HG03520 (cell line): Measurements from ENCODE around the gene DPEP2.

Experiments used
- ATAC-seq: cut with Tn5 transposase; IDR thresholded peaks from one replicate; pipeline ENCODE4 v1.9.1; 2021; ENCODE audit warnings: mild to moderate bottlenecking, moderate library complexity; ENCODE audit not compliant: unreplicated experiment

Gene DPEP2

DNA sequence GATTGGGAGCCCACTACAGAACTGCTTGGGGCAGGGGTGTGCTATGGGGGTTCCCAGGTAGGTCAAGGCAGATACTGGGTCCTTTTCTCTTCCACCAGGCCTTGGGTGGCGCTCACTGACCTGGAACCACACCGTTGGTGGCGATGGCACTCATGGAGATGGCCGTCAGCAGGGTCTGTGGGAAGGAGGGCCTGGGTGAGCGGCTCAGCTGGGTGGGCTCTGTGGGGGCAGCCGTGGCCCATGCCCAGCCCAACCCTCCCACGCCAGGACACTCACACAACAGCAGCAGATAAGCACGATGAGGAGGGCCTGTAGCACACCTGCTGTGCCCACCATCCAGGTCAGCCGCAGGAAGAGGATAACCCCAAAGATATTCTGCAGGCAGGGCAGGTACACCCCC is 41.7 kb downstream of the DPEP2 start:
- ATAC-seq, result no peak

DNA sequence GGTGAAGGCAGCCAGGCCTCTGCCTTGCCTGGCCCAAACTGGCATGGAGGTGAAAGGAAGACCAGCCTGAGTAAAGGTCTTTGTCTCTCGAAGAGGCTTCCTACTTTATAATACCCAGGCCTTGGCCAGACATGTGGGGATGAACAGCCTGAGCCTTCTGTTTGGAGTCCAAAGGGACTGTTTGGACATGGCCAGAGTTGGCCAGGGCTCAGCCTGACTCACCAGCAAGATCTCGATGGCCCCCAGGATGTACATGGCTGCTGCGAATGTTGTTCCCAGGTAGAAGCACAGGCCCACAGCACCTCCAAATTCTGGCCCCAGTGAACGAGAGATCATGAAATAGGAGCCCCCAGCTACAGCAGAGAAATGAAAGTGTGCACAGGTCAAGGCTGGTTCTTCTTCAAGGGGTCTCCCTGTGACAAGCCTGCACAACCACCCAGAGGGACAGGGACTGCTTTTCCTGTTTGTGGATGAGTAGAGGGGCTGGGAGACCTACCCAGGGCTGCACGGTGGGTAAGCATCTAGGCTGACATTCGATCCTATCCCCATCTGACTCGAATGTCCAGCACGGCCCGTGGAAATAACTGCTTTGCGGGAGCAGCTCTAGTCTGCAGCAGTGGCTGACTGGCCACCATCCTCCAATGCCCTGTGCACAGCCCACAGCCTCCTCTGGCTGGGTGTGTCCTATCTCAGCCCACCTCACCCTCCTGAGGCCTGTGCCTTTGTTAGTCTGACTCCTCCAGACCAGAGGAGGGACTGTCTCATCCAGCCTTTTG is 44.7 kb downstream of the DPEP2 start:
- no peak for ATAC-seq

DNA sequence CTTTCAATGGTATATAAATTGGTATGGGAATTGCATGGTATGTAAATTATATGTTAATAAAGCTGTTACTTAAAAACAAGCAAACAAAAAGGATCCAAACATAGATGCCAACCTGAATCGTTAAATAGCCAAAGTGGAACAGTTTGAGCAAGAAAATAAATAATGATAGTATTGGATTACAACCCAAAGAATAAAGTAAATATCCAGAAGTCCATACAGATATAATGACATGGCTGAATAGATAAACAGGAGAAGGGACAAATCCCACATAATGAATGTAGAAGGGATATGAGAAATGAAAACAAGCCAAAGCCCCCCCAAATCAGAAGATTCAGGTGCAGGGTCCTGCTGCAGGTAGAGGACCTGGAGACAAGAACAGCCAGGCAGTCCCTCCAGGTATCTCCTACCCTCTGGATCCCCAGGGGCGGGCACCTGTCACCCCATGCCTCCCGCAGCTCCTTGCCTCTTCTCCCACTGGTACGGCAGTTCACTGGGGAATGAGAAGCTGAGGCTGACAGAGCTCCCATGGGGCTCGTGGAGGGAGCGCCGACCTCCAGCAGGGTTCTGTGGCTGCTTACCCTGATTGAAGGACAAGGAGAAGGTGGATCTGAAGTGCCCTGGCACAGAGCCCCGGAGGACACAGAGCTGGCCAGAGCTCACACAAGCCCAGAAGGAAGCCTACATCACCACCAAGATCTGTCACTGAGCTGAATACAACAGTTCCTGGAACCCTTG is 45.5 kb downstream of the DPEP2 start:
- ATAC-seq, result no peak

GRCh38 chr16:67951485-67951884 is 47.8 kb downstream of the DPEP2 start:
- ATAC-seq, result no peak

GRCh38 chr16:67950335-67950843 is 48.9 kb downstream of the DPEP2 start:
- no peak for ATAC-seq

DNA sequence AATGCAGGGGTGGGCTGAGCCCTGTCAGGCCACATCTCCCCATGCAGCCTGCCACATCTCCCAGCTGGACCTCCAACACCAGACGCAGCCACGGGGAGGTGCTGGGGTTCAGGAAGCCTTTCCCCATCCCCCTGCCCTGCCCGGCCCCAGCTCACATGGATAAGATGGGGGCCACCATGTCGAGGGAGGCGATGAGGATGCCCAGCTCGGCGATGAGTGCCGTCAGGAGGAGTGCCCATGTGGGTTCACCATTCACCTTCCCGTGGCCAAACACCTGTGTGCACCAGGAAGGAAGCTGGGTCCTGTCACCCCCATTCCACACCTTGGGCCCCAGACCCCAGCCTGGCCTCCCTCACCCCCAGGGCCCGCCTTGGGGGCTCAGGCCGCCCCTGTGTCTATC is 49.6 kb downstream of the DPEP2 start:
- no peak for ATAC-seq

- ATAC-seq, result no peak
Observed at GRCh38 chr16:67948015-67948414, 51.3 kb downstream of the DPEP2 start.

DNA sequence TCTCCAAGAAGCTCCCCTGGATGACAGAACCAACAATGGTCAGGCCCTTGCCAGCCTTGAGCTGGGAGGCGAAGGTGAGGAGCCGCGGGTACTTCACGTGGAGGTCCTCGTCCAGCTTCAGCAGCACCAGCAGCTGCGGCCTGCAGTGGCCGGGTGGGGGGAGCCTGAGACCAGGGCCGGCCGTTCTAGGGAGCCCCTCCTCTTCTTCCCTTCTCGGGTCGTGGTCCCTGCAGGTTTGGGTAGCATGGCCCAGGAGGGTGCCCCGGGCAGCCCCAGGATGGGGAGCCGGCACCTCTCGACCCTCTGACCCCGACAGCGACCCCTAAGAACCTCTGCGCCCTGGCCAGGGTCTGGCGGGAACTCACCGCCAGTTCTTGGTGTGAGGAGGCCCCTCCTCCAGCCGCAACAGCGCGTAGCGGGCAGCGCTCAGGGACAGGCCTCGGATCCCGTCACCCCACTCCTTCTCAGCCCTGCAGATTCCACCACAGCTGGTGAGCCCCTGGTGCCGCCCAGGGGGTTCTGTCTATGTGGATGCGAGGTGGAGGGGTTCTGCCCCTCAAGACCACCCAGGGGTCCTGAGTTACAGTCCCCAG is 52.2 kb downstream of the DPEP2 start:
- no peak for ATAC-seq

- no peak for ATAC-seq
Observed at GRCh38 chr16:67946128-67946569, 53.1 kb downstream of the DPEP2 start.

DNA sequence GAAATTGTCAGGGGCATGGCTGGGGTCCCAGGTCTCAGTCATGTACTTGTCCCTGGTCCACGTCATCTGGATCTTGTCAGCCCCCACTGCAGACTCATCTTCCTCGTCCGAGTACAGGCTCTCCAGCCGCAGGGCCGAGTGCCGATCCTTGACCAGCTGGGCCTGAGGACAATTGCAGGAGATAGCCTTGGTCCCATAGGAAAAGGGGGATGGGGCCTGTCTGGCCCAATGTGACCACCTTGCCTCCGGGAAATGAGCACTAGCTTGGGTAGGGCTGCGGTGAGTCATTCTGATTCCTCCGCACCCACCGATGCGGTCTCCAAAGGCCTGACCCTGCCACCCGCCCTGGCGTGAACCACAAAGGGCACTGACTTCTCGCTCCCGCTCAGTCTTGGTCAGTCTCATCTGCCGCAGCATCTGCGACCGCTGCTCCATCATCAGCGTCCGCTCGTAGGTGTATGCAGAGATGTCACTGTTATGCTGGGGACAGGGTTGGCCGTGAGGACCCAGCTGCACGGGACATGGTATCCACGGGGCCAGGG is 53.8 kb downstream of the DPEP2 start:
- no peak for ATAC-seq

DNA sequence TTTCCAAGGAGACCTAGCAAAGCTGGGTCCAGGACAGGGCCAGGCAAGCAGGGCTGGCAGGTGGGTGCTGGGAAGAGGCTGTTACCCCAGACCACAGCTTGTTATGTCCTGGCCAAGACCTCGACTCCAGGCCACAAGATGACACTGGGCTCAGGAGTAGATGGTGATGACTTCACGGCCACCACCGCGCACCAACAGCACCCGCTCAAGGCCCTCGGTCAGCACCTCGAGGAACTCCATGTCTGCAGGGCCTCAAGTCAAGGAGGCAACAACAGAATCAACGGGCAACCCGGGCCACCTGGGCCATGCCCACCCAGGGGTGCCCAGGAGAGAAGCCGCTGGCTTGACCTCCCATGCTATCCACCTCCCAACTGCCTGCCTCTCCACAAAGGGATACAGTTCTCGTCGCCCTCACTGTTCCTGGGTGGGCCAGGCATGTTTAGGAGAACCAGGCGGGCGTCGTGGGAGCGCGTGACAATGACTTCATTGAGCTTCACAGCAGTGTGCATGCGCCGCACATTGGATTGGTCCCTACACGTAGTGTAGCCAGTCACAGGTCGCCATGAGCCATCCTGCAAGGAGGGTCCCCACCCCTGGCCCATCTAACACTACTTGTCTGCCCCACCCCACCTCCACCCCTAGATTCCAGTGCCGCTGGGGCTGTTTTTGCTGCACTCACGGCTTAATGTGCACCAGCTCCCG is 54.4 kb downstream of the DPEP2 start:
- no peak for ATAC-seq

DNA sequence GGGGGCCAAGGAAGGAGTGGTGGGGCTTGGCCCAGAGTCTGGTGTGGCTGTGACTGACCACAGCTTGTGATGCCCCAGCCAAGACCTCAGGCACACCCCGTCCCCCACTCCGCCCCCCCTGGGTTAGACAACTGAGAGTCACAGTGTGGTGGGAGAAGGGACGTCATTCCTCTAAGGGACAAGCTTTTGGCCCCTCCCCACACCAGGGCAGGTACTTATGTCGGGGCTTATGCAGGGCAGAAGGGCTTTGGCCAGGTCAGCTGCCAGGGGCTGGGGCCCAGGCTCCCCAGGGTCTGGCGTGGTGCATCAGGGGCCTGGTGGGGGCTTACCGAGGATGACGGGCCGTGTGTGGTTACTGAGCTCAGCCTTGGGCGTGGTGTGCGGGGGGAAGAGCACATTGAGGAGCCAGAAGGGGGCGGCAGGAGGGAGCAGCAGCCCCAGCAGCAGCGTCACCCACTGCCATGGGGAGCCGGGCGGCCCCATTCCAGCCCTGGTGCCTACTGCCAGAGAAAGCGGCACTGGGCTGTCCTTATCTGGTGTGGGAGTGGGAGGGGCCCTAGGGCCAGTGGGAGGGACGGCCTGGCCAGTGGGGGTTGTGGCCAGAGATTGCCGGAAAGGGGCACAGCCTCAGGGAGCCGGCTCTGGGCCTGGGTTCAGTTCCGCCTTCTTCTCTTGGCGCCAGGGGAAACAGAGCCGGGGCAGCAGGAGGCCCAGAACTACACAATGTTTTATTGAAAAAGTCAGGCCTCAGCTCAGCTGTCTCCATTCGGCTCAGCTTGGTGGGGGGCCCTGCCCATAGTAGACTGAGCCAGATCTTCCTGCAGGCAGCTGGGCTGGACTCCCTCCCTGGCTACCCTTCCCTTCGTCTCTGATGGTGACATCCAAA is 55.4 kb downstream of the DPEP2 start, which contains the start of gene LCAT:
LCAT (minus strand) TSS at position 502 of the 886 bp plus-strand sequence; CDS start at position 483, 19 bp downstream.
- ATAC-seq, result no peak

DNA sequence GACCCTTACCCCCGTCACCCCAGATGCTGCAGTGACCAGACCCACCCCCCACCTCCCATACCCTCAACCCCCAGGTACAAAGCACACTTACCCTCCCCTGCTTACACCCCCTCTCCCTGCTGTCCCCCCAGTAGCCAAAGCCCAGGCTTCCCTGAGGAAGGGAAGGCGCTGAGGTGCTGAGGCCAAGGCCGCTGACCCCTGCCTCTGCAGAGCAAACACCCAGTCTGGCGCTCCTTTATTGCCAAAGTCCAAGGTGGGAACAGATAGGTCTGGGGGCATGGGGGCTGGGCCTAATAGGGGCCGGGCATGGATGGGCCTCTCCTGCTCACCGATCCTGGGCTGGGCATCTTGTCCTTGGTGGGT is 56.0 kb downstream of the DPEP2 start:
- no peak for ATAC-seq

GRCh38 chr16:67942510-67943255 is 56.6 kb downstream of the DPEP2 start:
- no peak for ATAC-seq

DNA sequence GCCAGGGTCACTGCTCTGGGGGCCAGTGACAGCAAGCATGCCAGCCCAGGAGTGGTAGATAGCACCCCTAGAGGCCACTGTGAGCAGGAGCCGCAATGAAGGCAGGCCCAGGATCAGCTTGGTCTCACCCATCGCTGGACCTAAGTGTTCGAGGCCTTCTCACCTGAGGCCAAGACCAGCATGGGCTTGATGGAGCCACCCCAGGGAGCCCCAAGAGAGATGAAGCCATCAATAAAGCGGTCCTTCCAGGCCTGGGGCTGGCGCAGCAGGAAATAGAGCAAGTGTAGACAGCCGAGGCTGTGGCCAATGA is 57.1 kb downstream of the DPEP2 start:
- no peak for ATAC-seq

GRCh38 chr16:67941469-67942199 is 57.6 kb downstream of the DPEP2 start:
- ATAC-seq, result no peak

DNA sequence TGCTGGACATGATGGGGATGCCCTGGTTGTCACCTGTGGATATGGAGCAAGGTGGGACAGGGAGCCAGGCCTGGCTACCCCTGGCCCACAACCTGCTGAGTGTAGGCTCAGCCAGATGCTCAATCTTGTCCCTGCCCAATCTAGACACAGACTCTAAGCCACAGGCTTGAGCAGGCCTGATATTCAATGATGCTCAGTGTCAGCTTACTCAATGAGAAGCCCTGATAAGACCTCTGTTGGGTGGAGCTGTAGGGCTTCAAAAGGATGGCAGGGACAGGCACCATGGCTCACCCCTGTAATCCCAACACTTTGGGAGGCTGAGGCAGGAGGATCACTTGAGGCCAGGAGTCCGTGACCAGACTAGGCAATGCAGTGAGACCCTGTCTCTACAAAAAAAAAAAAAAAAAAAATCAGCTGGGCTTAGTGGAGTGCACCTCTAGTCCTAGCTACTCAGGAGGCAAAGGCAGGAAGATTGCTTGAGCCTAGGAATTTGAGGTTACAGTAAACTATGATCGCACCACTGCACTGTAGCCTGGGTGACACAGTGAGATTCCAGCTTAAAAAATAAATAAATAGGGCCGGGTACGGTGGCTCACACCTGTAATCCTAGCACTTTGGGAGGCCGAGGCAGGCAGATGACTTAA is 58.7 kb downstream of the DPEP2 start:
- ATAC-seq, result no peak
